Stimulated activated CD8-positive, alpha-beta memory T cell treated with anti-CD3 and anti-CD28 coated beads, Interleukin-15, amount 100 ng/mL, for 48 hours (primary cell): ENCODE data around the gene NKIRAS1.
A peak's percentile ranks its signal among the peaks of the same experiment; 100 is the strongest.
"Not testable (repeated sequence)": the region's sequence is repeated elsewhere in the genome, so short reads cannot be mapped to it uniquely, and the experiment has no call there.

Source experiments
- DNase-seq, 2 donors: peaks; one replicate each; pipeline ENCODE4 v3.0.0-alpha.2; 2020; ENCODE audit warnings: low read depth in 2 of 2

Gene NKIRAS1

GRCh38 chr3:23940775-23941174 is 24.0 kb upstream of the NKIRAS1 start:
- DNase-seq: no peak

GRCh38 chr3:23938688-23939087 is 21.9 kb upstream of the NKIRAS1 start:
- no peak for DNase-seq

- DNase-seq: no peak
Measured at GRCh38 chr3:23937296-23937695, 20.5 kb upstream of the NKIRAS1 start.

- no peak for DNase-seq
Measured at GRCh38 chr3:23934253-23934652, 17.5 kb upstream of the NKIRAS1 start.

- no peak for DNase-seq
Measured at GRCh38 chr3:23932571-23932970, 15.8 kb upstream of the NKIRAS1 start.

GRCh38 chr3:23931597-23931996 is 14.8 kb upstream of the NKIRAS1 start:
- no peak for DNase-seq

- no peak for DNase-seq
Measured at GRCh38 chr3:23928524-23928923, 11.7 kb upstream of the NKIRAS1 start.

- no peak for DNase-seq
Measured at GRCh38 chr3:23926736-23927135, 9.9 kb upstream of the NKIRAS1 start.

- DNase-seq: no peak
Measured at GRCh38 chr3:23926246-23926645, 9.5 kb upstream of the NKIRAS1 start.

- DNase-seq: no peak
Measured at GRCh38 chr3:23923786-23924185, 7.0 kb upstream of the NKIRAS1 start.

- no peak for DNase-seq
Measured at GRCh38 chr3:23921052-23921511, 4.3 kb upstream of the NKIRAS1 start.

- no peak for DNase-seq
Measured at GRCh38 chr3:23920151-23920655, 3.4 kb upstream of the NKIRAS1 start.

- no peak for DNase-seq
Measured at GRCh38 chr3:23919628-23920027, 2.8 kb upstream of the NKIRAS1 start.

GRCh38 chr3:23918331-23918730 is 1.5 kb upstream of the NKIRAS1 start:
- DNase-seq: not testable (repeated sequence)

GRCh38 chr3:23917679-23918303 is 1.0 kb upstream of the NKIRAS1 start:
- peak in 1 of 2 donors; percentile 60 for DNase-seq

GRCh38 chr3:23916152-23916885 is 471 bp downstream of the NKIRAS1 start:
- no peak for DNase-seq

- no peak for DNase-seq
Measured at GRCh38 chr3:23915537-23916108, 1.2 kb downstream of the NKIRAS1 start.

GRCh38 chr3:23913873-23914743 is 2.7 kb downstream of the NKIRAS1 start:
- DNase-seq: no peak

- no peak for DNase-seq
Measured at GRCh38 chr3:23913182-23913581, 3.6 kb downstream of the NKIRAS1 start.

GRCh38 chr3:23912335-23912734 is 4.5 kb downstream of the NKIRAS1 start:
- not testable (repeated sequence) for DNase-seq

- no peak for DNase-seq
Measured at GRCh38 chr3:23911397-23911796, 5.4 kb downstream of the NKIRAS1 start.

GRCh38 chr3:23909341-23909740 is 7.4 kb downstream of the NKIRAS1 start:
- DNase-seq: no peak
